ENCODE results near the gene BCL2L1. TPM values are rescaled to one million over a fixed set of nuclear protein-coding genes. Genes with fewer than 3 reads are reported as not detected.

Gene BCL2L1
- total RNA-seq, result 100 to 1,000 TPM in 2 of 4 donors, 10 to 100 TPM in 2; 89.0 to 112 (median 94.9) TPM

- no peak for TF ChIP-seq CTCF (IDR thresholded peaks at IDR 0.05; ENCODE audit: low read depth)
Measured at GRCh38 chr20:31722257-31723068, at the start of gene BCL2L1. BCL2L1 (minus strand) TSS chr20:31722868; CDS start chr20:31722218, 650 bp downstream.

- no peak for TF ChIP-seq CTCF (IDR thresholded peaks at IDR 0.05; ENCODE audit: low read depth)
Measured at GRCh38 chr20:31770243-31770642, 47.6 kb upstream of the BCL2L1 start.

- TF ChIP-seq CTCF (IDR thresholded peaks at IDR 0.05; ENCODE audit: low read depth), result no peak
Measured at GRCh38 chr20:31769681-31770080, 47.0 kb upstream of the BCL2L1 start.

- no peak for TF ChIP-seq CTCF (IDR thresholded peaks at IDR 0.05; ENCODE audit: low read depth)
Measured at GRCh38 chr20:31767805-31768204, 45.1 kb upstream of the BCL2L1 start.

GRCh38 chr20:31764641-31765305, 42.1 kb upstream of the BCL2L1 start:
- no peak for TF ChIP-seq CTCF (IDR thresholded peaks at IDR 0.05; ENCODE audit: low read depth)

GRCh38 chr20:31760519-31761240, 38.0 kb upstream of the BCL2L1 start:
- no peak for TF ChIP-seq CTCF (IDR thresholded peaks at IDR 0.05; ENCODE audit: low read depth)

All from subcutaneous adipose tissue (tissue), 4 donors.